Activated CD8-positive, alpha-beta memory T cell treated with anti-CD3 and anti-CD28 coated beads for 4 hours (primary cell): ENCODE results near the gene DOCK2.

Experiments used
- DNase-seq, 2 donors: peaks; one replicate each; pipeline ENCODE4 v3.0.0-alpha.2; 2020; ENCODE audit warnings: low read depth in 2 of 2

Gene DOCK2

DNA sequence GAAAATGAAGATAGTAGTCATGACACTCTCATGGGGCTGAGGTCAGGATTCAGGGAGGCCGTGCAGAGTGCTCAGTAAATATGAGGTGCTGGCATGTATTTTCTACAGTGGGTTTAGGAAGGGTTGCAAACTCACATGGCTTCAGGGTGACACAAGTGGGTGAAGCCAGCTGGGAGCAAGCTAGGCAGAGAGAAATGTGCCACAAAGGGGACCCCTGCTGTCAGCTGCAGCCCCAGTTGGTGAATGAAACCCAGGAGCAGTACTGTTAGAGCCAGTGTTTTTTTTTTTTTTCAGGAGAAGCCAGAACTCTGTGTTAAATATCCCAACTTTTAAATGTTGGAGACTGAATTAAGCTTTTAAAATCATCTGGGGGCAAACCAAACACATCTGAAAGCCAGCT is 267.9 kb downstream of the DOCK2 start:
- no peak for DNase-seq

- DNase-seq: no peak
Observed at GRCh38 chr5:169906745-169907649, 269.9 kb downstream of the DOCK2 start.

GRCh38 chr5:169908864-169909263 is 271.8 kb downstream of the DOCK2 start:
- DNase-seq: no peak

DNA sequence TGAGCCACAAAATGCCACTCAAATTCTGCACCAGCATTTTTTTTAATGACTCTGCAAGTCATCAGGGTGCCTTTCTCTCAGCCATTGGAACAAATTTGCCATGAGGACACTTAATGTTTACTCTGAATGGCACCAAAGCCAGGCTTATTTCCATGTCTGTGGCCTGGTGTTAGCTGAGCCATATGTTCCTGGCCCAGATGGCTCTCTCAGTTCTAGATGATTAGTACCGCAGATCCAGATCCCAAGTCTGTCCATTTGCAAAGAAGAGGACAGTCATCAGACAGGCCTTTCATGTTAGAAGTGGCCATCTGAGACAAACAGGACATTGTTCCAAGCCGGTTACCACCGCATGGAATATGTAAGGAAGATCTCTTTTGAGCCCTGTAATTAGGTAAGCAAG is 272.9 kb downstream of the DOCK2 start:
- DNase-seq: no peak

DNA sequence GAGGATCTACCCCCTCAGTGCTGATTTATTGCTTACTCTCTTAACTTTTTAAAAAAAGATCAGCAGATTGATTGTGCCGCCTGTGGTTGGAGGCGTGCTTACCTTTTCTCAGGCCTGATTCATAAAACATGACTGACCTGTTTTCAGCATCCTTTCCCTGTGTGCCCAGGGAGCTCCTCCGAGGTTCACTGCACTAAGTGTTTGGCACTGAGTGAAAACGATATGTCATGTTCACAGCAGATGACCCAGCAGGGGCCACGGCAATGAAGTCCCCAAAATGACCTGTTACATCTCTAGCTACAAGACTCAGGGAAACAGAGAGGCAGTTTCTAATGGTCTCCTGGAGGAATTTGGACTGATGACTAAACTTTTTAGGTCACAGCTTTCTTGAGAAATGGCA is 273.3 kb downstream of the DOCK2 start:
- no peak for DNase-seq

- no peak for DNase-seq
Observed at GRCh38 chr5:169911448-169912212, 274.6 kb downstream of the DOCK2 start.

DNA sequence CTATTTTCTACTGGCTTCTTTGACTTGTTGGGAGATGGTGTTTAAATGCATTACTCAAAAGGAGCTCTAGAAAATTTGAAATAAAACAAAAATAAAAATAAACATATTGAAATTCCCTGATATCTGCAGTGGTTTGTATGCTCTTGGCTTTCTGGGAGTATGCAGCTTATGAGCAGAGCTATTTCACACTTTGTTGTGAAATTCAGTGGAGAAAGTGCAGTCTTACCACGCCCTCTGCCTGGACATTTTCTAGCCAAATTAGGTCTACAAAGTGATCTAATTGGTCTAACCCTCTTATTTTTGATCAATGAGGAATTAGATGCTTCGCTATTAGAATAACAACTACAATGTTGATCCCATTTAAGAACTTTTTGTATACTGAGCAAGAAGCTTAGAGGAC is 276.4 kb downstream of the DOCK2 start:
- DNase-seq: no peak

DNA sequence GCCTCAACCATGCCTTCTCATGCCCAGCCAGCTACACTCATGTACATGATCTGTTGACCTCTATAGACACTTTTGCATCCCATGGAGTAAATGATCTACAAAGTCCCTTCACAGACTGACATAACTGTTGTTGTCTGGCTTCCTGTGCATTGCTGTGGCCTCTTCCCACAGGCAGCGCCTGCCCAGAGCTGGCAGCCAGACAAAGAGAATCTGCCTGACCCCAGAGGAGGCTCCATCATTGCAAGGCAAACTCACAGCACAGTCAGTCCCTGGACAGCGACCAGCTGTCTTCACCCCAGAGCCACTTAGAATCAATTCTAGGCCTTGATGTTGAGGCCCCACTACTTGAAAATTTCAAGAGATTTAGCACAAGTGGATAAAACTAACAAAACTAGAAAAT is 277.7 kb downstream of the DOCK2 start:
- DNase-seq: no peak

- DNase-seq: no peak
Observed at GRCh38 chr5:169917500-169917899, 280.4 kb downstream of the DOCK2 start.

DNA sequence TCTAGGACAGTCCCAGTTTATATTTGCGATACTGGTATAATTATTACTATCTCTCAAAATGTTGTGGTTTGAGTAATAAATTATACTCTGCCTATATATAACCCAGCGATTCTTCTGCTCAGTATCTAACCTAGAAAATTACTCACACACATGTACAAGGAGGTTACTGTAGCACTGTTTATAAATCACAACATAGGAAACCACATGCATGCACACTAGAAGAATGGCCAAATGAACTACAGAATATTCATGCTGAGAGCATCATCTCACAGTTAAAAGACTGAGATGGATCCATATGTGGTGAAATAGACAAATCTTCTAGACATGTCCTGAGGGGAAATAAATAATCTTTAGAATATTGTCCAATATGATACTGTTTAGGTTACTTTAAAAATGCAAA is 281.2 kb downstream of the DOCK2 start:
- DNase-seq: no peak

- no peak for DNase-seq
Observed at GRCh38 chr5:169920474-169920873, 283.4 kb downstream of the DOCK2 start.

- DNase-seq: no peak
Observed at GRCh38 chr5:169921384-169921783, 284.3 kb downstream of the DOCK2 start.

DNA sequence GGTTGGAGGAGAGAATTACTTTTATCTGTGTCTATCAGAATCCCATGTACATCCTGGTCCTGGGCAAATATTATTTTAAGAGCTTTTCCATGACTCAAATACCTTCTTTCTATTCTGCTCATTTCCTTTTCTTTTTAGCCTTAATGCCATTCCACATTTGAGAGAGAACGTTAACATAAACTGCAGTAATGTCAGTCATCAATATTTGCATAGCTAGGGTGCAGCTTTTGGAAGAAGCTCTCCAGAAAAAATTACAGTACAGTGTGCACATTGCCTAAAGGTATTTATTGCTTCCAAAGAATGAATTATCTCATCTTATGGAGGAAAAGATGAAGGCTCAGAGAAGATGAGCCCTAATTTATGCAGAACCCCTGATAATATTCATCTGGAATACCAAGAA is 284.9 kb downstream of the DOCK2 start:
- no peak for DNase-seq

GRCh38 chr5:169922474-169922873 is 285.4 kb downstream of the DOCK2 start:
- no peak for DNase-seq

DNA sequence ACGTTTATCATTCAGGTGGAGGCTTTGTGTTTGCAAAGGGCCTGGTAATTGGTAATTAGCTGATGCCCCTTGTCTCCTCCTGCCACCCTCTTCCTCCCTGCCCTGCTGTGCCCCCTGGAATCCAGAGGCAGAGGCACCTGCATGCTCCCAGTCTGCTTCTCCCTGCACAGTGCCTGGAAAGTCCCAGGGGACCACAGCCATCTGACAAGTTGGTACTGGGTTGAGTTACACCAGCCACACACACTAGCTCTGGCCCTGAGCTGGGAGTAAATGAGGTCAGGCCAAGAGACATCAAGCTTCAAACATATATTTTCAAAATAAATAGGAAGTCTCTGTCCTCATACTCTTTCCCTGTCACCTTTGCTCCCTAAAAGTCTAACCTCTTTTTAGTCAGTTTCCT is 286.9 kb downstream of the DOCK2 start:
- DNase-seq: no peak

- no peak for DNase-seq
Observed at GRCh38 chr5:169933127-169933526, 296.1 kb downstream of the DOCK2 start.

GRCh38 chr5:169933616-169934015 is 296.5 kb downstream of the DOCK2 start:
- no peak for DNase-seq

GRCh38 chr5:169934990-169935389 is 297.9 kb downstream of the DOCK2 start:
- DNase-seq: no peak

- DNase-seq: no peak
Observed at GRCh38 chr5:169935762-169936161, 298.7 kb downstream of the DOCK2 start.

DNA sequence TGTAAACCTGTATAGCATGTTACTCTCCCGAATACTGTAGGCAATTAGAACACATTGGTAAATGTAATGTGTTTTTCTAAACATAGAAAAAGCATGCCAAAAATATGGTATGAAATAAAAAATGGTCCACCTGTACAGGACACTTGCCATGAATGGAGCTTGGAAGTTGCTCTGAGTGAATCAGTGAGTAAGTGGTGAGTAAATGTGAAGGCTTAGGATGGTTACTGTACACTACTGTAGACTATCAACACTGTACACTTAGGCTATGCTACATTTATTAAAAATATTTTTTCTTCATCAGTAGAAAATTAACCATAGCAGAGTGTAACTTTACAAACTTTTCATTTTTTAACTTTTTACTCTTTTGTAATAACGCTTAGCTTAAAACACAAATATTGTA is 301.4 kb downstream of the DOCK2 start:
- DNase-seq: no peak

DNA sequence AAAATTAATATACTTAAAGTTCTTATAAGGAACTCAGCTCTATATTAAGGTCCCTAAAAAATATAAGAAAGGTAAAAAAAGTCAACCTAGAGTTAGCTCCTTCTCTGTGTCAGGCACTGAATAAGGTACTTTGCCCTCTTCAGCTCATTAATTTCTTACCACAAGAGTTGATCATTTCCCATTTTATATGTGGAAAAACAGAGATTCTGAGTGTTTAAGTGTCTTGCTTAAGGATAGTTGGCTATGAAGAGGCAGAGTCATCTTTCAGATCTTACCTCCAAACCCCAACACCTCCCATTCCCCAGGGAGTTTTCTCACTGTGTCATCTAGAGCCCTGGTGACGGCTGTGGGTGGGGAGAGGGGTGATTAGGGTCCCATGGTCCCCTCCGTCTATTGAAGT is 302.7 kb downstream of the DOCK2 start:
- no peak for DNase-seq

GRCh38 chr5:169941542-169941941 is 304.5 kb downstream of the DOCK2 start:
- DNase-seq: no peak

DNA sequence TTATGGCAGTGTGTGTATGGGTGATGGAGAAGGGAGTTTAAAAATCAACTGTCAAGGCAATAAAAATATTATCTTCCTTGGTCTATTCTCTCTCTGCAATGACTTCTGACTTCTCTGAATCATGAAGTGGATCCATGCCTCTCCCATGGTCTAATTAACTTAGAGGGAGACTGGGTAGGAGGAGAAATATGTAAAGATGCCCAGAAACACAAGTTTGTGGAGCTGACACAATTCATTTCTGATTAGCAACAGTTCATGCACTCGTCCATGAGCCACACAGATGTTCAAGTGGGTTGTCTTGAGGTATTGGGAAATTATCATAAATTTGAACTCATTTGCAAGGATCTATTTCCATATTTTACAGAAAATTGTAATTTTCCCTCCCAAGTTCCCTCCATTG is 305.1 kb downstream of the DOCK2 start:
- no peak for DNase-seq
